Heart left ventricle (tissue), 16 donors: ENCODE measurements around the gene UFC1. TPM values are rescaled to one million over a fixed set of nuclear protein-coding genes. Genes with fewer than 3 reads are reported as not detected.

Experiments
- ATAC-seq, 4 donors: fragments of 200-7000 bp; cut with Tn5 transposase; one replicate each; pipeline ENCODE4 v1.9.1; 2020 to 2022; ENCODE audit warnings: moderate library complexity in 4 of 4, mild to moderate bottlenecking in 3 of 4, moderate number of reproducible peaks in 1 of 4
- DNase-seq, 5 donors: peaks; one replicate each; pipeline ENCODE4 v3.0.0-alpha.2; 2020
- H3K27ac ChIP-seq, 12 donors: fragments of 200-600 bp; sonication (generic) in 4 of 12; one replicate each; pipeline versions ENCODE4 v1.5.0 to v1.8.0; 2016 to 2022; ENCODE audit warnings: mild to moderate bottlenecking in 2 of 12
- H3K27me3 ChIP-seq, 9 donors: fragments of 200-600 bp; sonication (generic) in 2 of 9; one replicate each; pipeline versions ENCODE4 v1.5.1 to v1.8.0; 2016 to 2022; ENCODE audit warnings: mild to moderate bottlenecking in 3 of 9
- H3K36me3 ChIP-seq, 9 donors: fragments of 200-600 bp; sonication (generic) in 2 of 9; one replicate each; pipeline versions ENCODE4 v1.5.0 to v1.8.0; 2018 to 2022; ENCODE audit warnings: mild to moderate bottlenecking in 2 of 9
- H3K4me1 ChIP-seq, 12 donors: fragments of 200-600 bp; sonication (generic) in 4 of 12; one replicate each; pipeline versions ENCODE4 v1.5.0 to v1.8.0; 2016 to 2022; ENCODE audit warnings: mild to moderate bottlenecking in 3 of 12
- H3K4me3 ChIP-seq, 12 donors: fragments of 200-600 bp; sonication (generic) in 4 of 12; one replicate each; pipeline versions ENCODE4 v1.5.0 to v1.8.0; 2017 to 2022; ENCODE audit warnings: mild to moderate bottlenecking in 9 of 12, moderate library complexity in 4 of 12
- H3K9me3 ChIP-seq, 12 donors: fragments of 200-600 bp; sonication (generic) in 4 of 12; one replicate each; pipeline versions ENCODE4 v1.5.0 to v1.8.0; 2016 to 2022; ENCODE audit warnings: mild to moderate bottlenecking in 1 of 12
- POLR2A ChIP-seq, 2 donors: fragments of 450-650 bp; IDR thresholded peaks; one replicate each; pipeline ENCODE4 v1.6.1; 2017; ENCODE audit warnings: antibody characterized with exemption in 2 of 2, mild to moderate bottlenecking in 2 of 2, moderate library complexity in 2 of 2
- WGBS, 4 donors: extraction: QIAGEN DNeasy Blood & Tissue Kit in 2 of 4; methylation state at CpG; one replicate each; pipeline versions ENCODE4 v1.1.5 to v1.1.7; 2013 to 2018; 5-methylcytosine and 5-hydroxymethylcytosine counted together
- intact Hi-C, 10 donors: fragments of 100-400 bp; cut with DNase I; formaldehyde crosslinking; loops; one replicate each; pipeline versions ENCODE4 v1.11.1 to v1.14.2; 2022
- polyA plus RNA-seq, 2 donors: library from polyadenylated mRNA; stranded (reverse); fragments of 200-250 nt; gene quantifications; one replicate each; pipeline ENCODE4 v1.2.3, GENCODE V29; 2013
- total RNA-seq, 9 donors: library from RNA; depleted of rRNA in 2 of 9; stranded (reverse); fragments of >200 nt in 2 of 9; fragmentation: NEBNext Ultra II Directional in 3 of 9; extraction: Animal tissue kit (Norgen Biotek cat#: 25700) in 3 of 9; gene quantifications; one replicate each; pipeline versions ENCODE4 v1.1.0 to v1.2.4, GENCODE V29; 2016 to 2023
- TF ChIP-seq, protein P1 (sequence below), 12 donors: fragments of 200-600 bp; sonication (generic) in 4 of 12; IDR thresholded peaks; one replicate each; pipeline versions ENCODE4 v1.5.0 to v1.8.0; 2018 to 2022; ENCODE audit warnings: antibody characterized with exemption in 12 of 12, mild to moderate bottlenecking in 5 of 12
- donor health status: ischemic (EF 13 %, LVEDD 7.1; RV severe dilation, severe dysfunction).
- donor health status: healthy with polysubstance abuse.
- donor health status: DM: no; HTN: yes; CAD: no.
- donor health status: DM: no; HTN: no; CAD: no.
- donor health status: ischemic (EF 25% LVEDD 6.9; RV normal size, moderate dysfunction).
- donor health status: ischemic (EF 25% LVEDD 5.7; RV mildly dilated, moderate dysfunction).
- donor health status: healthy.
- donor health status: DM: yes; HTN: yes; CAD: no.
- donor health status: ischemic (EF 35%, LVEDD 5.7; RV mildly dilated, moderate dysfunction).
- donor health status: nonischemic (EF 11% LVEDD 7.7; RV severe dilation, severe dysfunction).
- donor health status: DM: yes; HTN: yes; CAD: no.
- donor health status: PGD.
- donor health status: ischemic (EF 29% LVEDD 5.4; RV normal size, mild dysfunction).
- donor health status: nonischemic (EF 23%, LVEDD 6.1; RV moderate dilation, normal function).

Gene UFC1
- total and polyA plus RNA-seq, 11 donors: 54.4 to 131 (median 73.2) TPM

DNA sequence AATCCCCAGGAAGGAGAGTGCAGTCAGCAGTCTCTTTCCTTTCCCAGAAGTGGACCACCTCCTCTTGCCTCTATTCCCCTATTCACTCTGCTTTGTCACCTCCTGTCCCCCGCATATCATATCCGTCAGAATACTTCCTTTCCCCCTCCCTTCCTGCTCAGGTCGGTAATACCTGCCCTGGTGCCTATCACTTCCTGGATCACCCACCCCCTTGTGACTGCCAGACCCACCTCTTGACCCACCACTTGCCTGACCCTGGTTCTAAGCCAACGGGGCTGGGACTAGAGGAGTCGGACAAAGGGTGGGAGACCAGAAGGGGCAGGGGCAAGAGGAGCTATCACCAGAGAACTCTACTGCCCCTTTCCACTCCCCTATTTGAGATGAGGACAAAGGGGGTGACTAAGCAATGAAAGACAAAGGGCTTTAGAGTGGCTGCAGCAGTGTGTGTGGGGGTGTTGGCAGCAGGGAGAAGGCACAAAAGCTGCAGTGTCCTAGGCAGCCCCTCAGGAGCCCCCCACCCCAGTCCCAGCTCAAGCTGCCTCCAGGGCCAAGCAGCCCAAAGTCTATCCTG, 46.7 kb downstream of the UFC1 start:
- Histone ChIP-seq H3K36me3 (peaks cover 0 to 32% (median 21%) of the 10 kb centered on the region in 9 donors), H3K4me1 (peaks cover 6 to 90% (median 78%) of the 10 kb centered on the region in 12 donors), H3K4me3 (peak overlapping the region in 7 of 12 donors; percentile 66 to 92 (median 80)), H3K27ac (peak overlapping the region; percentile 93 to 99 (median 97)), H3K27me3 (no peaks in the 10 kb centered on the region), H3K9me3 (no peaks in the 10 kb centered on the region)
- TF ChIP-seq, protein P1, sequence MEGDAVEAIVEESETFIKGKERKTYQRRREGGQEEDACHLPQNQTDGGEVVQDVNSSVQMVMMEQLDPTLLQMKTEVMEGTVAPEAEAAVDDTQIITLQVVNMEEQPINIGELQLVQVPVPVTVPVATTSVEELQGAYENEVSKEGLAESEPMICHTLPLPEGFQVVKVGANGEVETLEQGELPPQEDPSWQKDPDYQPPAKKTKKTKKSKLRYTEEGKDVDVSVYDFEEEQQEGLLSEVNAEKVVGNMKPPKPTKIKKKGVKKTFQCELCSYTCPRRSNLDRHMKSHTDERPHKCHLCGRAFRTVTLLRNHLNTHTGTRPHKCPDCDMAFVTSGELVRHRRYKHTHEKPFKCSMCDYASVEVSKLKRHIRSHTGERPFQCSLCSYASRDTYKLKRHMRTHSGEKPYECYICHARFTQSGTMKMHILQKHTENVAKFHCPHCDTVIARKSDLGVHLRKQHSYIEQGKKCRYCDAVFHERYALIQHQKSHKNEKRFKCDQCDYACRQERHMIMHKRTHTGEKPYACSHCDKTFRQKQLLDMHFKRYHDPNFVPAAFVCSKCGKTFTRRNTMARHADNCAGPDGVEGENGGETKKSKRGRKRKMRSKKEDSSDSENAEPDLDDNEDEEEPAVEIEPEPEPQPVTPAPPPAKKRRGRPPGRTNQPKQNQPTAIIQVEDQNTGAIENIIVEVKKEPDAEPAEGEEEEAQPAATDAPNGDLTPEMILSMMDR (IDR thresholded peaks at IDR 0.05): no peak
- no peak for TF ChIP-seq POLR2A (IDR thresholded peaks at IDR 0.05)
- DNase-seq (no peak), ATAC-seq (peak in 1 of 4 donors; percentile 0)
- WGBS, 4 donors: 38 to 56% (median 45%) methylated on average over 5 of the region's 5 CpGs
- intact Hi-C loops: loop anchor here in 1 of 10 donors (5.0 kb wide), 1 partner anchor 182 kb away; no protein-coding TSS in a partner anchor

DNA sequence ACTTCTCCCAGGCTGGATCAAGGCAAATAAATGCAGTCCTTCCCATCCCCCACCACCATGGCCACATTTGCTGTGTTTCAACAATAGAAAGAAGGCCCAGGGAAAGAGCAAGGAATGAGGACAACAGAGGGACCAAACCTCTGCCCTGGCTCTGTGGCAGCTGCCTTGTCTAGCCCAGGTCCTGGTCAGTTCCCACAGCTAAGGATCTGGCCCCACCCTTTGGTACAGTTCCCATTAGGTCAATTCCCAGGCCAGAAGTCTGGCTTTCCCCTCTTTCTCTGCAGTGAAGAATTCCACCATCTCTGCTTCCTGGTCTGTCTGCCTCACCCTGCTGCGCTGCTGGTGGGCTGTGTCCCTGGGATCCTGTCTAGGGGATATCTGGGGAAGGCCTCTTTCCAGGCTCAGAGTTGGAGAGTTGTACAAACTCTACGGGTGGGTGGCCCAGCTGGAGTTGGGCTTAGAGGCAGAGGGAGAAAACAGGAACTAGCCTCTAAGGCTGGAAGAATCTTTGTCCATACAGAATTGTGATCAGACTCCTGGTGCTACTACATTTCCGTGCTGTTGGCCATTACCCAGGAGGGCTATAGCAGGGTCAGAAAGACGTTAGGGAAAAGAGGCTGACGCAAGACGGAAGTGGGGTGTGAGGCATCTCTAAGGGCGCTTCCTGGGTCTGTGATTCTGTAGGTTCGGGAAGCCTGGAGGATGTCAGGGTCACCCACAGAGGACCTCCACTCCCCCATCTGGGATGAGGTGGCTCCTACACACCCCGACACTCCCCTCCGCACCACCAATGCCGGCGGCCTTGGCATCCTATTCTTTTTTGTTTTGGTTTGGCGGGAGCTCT, 47.4 kb downstream of the UFC1 start:
- DNase-seq (peak; percentile 70 to 85 (median 80)), ATAC-seq (peak; percentile 39 to 66 (median 44))
- 25 to 53% (median 43%) methylated on average over 13 of the region's 13 CpGs for WGBS, 4 donors
- Histone ChIP-seq H3K36me3 (peaks cover 0 to 37% (median 28%) of the 10 kb centered on the region in 9 donors), H3K27ac (peak overlapping the region; percentile 93 to 99 (median 97)), H3K4me1 (peaks cover 6 to 91% (median 79%) of the 10 kb centered on the region in 12 donors), H3K27me3 (no peaks in the 10 kb centered on the region), H3K4me3 (peak overlapping the region in 11 of 12 donors; percentile 36 to 92 (median 79)), H3K9me3 (no peaks in the 10 kb centered on the region)
- TF ChIP-seq, protein P1 (IDR thresholded peaks at IDR 0.05): no peak
- TF ChIP-seq POLR2A (IDR thresholded peaks at IDR 0.05): peak in 1 of 2 donors; percentile 52
- intact Hi-C loops: loop anchor here in 1 of 10 donors (5.0 kb wide), 1 partner anchor 181 kb away; no protein-coding TSS in a partner anchor

DNA sequence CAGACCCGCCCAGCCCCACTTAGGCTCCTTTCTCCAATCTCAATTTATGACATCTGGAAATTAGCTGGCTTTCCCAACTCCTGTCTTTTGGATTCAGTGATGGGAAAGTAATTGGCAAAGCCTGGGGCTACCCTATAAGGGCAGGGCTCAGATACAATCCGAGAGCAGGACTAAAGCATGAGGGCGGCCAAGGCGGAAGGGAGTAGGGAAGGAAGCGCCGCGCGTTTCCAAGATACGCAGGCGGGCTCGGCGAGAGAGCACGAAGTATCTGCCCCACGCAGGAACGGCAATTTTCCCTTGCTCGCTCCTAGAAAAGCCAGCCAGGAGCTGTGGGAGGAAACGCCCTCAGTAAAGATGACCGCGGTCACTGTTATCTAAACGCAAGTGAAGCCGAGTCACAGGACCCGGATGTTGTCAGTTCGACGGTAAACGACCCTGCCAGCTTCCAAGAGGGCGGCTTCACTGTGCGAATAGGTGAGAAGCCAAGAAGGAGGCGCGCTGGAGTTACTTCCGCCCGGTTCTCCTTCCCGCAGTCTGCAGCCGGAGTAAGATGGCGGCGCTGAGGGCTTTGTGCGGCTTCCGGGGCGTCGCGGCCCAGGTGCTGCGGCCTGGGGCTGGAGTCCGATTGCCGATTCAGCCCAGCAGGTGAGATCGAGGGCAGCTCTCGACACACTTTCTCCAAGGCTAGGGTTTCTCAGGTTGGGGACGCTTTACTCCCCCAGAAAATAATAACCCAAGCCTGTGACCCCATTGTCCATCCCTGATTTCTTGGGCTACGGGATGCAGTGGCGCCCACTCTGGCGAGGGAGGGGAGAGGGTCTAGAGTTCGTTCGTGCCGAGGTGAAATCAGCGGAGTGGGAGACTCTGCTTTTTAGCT, 48.3 kb downstream of the UFC1 start, which contains the start of gene NDUFS2:
NDUFS2 (plus strand) TSS at position 532 of the 877 bp plus-strand sequence; CDS start at position 551, 19 bp downstream.
- WGBS, 4 donors: 1 to 2% (median 2%) methylated on average over 43 to 53 of the region's 53 CpGs
- intact Hi-C loops: loop anchor here in 3 of 10 donors (1.0 to 5.0 kb wide), 3 partner anchors 23 to 180 kb away; partner anchors contain the start of gene TOMM40L (in 1 of the 3)
- Histone ChIP-seq H3K27ac (peak within 1 kb of the TSS; percentile 93 to 99 (median 97)), H3K36me3 (peaks cover 0 to 40% (median 37%) of the 10 kb centered on the region in 9 donors), H3K4me3 (peak within 1 kb of the TSS; percentile 66 to 92 (median 80)), H3K27me3 (no peaks in the 10 kb centered on the region), H3K9me3 (no peaks in the 10 kb centered on the region), H3K4me1 (peaks cover 6 to 91% (median 78%) of the 10 kb centered on the region in 12 donors)
- ATAC-seq (peak; percentile 81 to 92 (median 84)), DNase-seq (peak; percentile 97 to 99 (median 99))
- TF ChIP-seq POLR2A (IDR thresholded peaks at IDR 0.05): peak; percentile 83 to 86
- TF ChIP-seq, protein P1 (IDR thresholded peaks at IDR 0.05): peak in 2 of 12 donors; percentile 7 to 25
